Heart left ventricle (tissue), 16 donors: ENCODE data around the gene SLC17A7. TPM values are rescaled to one million over a fixed set of nuclear protein-coding genes. Genes with fewer than 3 reads are reported as not detected.
"Not testable (repeated sequence)": the region's sequence is repeated elsewhere in the genome, so short reads cannot be mapped to it uniquely, and the experiment has no call there.

Source experiments
- ATAC-seq, 4 donors: fragments of 200-7000 bp; cut with Tn5 transposase; one replicate each; pipeline ENCODE4 v1.9.1; 2020 to 2022; ENCODE audit warnings: moderate library complexity in 4 of 4, mild to moderate bottlenecking in 3 of 4, moderate number of reproducible peaks in 1 of 4
- DNase-seq, 5 donors: peaks; one replicate each; pipeline ENCODE4 v3.0.0-alpha.2; 2020
- H3K27ac ChIP-seq, 12 donors: fragments of 200-600 bp; sonication (generic) in 4 of 12; one replicate each; pipeline versions ENCODE4 v1.5.0 to v1.8.0; 2016 to 2022; ENCODE audit warnings: mild to moderate bottlenecking in 2 of 12
- H3K27me3 ChIP-seq, 9 donors: fragments of 200-600 bp; sonication (generic) in 2 of 9; one replicate each; pipeline versions ENCODE4 v1.5.1 to v1.8.0; 2016 to 2022; ENCODE audit warnings: mild to moderate bottlenecking in 3 of 9
- H3K36me3 ChIP-seq, 9 donors: fragments of 200-600 bp; sonication (generic) in 2 of 9; one replicate each; pipeline versions ENCODE4 v1.5.0 to v1.8.0; 2018 to 2022; ENCODE audit warnings: mild to moderate bottlenecking in 2 of 9
- H3K4me1 ChIP-seq, 12 donors: fragments of 200-600 bp; sonication (generic) in 4 of 12; one replicate each; pipeline versions ENCODE4 v1.5.0 to v1.8.0; 2016 to 2022; ENCODE audit warnings: mild to moderate bottlenecking in 3 of 12
- H3K4me3 ChIP-seq, 12 donors: fragments of 200-600 bp; sonication (generic) in 4 of 12; one replicate each; pipeline versions ENCODE4 v1.5.0 to v1.8.0; 2017 to 2022; ENCODE audit warnings: mild to moderate bottlenecking in 9 of 12, moderate library complexity in 4 of 12
- H3K9me3 ChIP-seq, 12 donors: fragments of 200-600 bp; sonication (generic) in 4 of 12; one replicate each; pipeline versions ENCODE4 v1.5.0 to v1.8.0; 2016 to 2022; ENCODE audit warnings: mild to moderate bottlenecking in 1 of 12
- CTCF ChIP-seq, 12 donors: fragments of 200-600 bp; sonication (generic) in 4 of 12; IDR thresholded peaks; one replicate each; pipeline versions ENCODE4 v1.5.0 to v1.8.0; 2018 to 2022; ENCODE audit warnings: antibody characterized with exemption in 12 of 12, mild to moderate bottlenecking in 5 of 12
- POLR2A ChIP-seq, 2 donors: fragments of 450-650 bp; IDR thresholded peaks; one replicate each; pipeline ENCODE4 v1.6.1; 2017; ENCODE audit warnings: antibody characterized with exemption in 2 of 2, mild to moderate bottlenecking in 2 of 2, moderate library complexity in 2 of 2
- WGBS, 4 donors: extraction: QIAGEN DNeasy Blood & Tissue Kit in 2 of 4; methylation state at CpG; one replicate each; pipeline versions ENCODE4 v1.1.5 to v1.1.7; 2013 to 2018; 5-methylcytosine and 5-hydroxymethylcytosine counted together
- intact Hi-C, 10 donors: fragments of 100-400 bp; cut with DNase I; formaldehyde crosslinking; loops; one replicate each; pipeline versions ENCODE4 v1.11.1 to v1.14.2; 2022
- polyA plus RNA-seq, 2 donors: library from polyadenylated mRNA; stranded (reverse); fragments of 200-250 nt; gene quantifications; one replicate each; pipeline ENCODE4 v1.2.3, GENCODE V29; 2013
- total RNA-seq, 9 donors: library from RNA; depleted of rRNA in 2 of 9; stranded (reverse); fragments of >200 nt in 2 of 9; fragmentation: NEBNext Ultra II Directional in 3 of 9; extraction: Animal tissue kit (Norgen Biotek cat#: 25700) in 3 of 9; gene quantifications; one replicate each; pipeline versions ENCODE4 v1.1.0 to v1.2.4, GENCODE V29; 2016 to 2023
- donor health status: ischemic (EF 13 %, LVEDD 7.1; RV severe dilation, severe dysfunction).
- donor health status: healthy with polysubstance abuse.
- donor health status: DM: no; HTN: yes; CAD: no.
- donor health status: DM: no; HTN: no; CAD: no.
- donor health status: ischemic (EF 25% LVEDD 6.9; RV normal size, moderate dysfunction).
- donor health status: ischemic (EF 25% LVEDD 5.7; RV mildly dilated, moderate dysfunction).
- donor health status: healthy.
- donor health status: DM: yes; HTN: yes; CAD: no.
- donor health status: ischemic (EF 35%, LVEDD 5.7; RV mildly dilated, moderate dysfunction).
- donor health status: nonischemic (EF 11% LVEDD 7.7; RV severe dilation, severe dysfunction).
- donor health status: DM: yes; HTN: yes; CAD: no.
- donor health status: PGD.
- donor health status: ischemic (EF 29% LVEDD 5.4; RV normal size, mild dysfunction).
- donor health status: nonischemic (EF 23%, LVEDD 6.1; RV moderate dilation, normal function).

SLC17A7 gene
- total and polyA plus RNA-seq, 11 donors: 0.46 to 1.6 (median 0.89) TPM

GRCh38 chr19:49465371-49465770 is 24.0 kb upstream of the SLC17A7 start:
- Histone ChIP-seq H3K9me3 (no peaks in the 10 kb centered on the region), H3K4me3 (no peak overlapping the region), H3K36me3 (peaks cover 0 to 48% (median 15%) of the 10 kb centered on the region in 9 donors), H3K27me3 (no peaks in the 10 kb centered on the region), H3K4me1 (peaks cover 0 to 23% (median 15%) of the 10 kb centered on the region in 12 donors), H3K27ac (no peak overlapping the region)
- ATAC-seq: no peak
- WGBS, 4 donors: 87 to 99% (median 95%) methylated on average over 3 of the region's 3 CpGs
- no peak for DNase-seq
- no peak for TF ChIP-seq POLR2A (IDR thresholded peaks at IDR 0.05)
- no peak for TF ChIP-seq CTCF (IDR thresholded peaks at IDR 0.05)
- intact Hi-C loops: no loop called here

- H3K27me3 ChIP-seq: no peaks in the 10 kb centered on the region
- DNase-seq: peak in 1 of 5 donors; percentile 25
- peaks cover 0 to 11% (median 8%) of the 10 kb centered on the region in 12 donors for H3K4me1 ChIP-seq
- no peak for TF ChIP-seq CTCF (IDR thresholded peaks at IDR 0.05)
- no peak for TF ChIP-seq POLR2A (IDR thresholded peaks at IDR 0.05)
- H3K27ac ChIP-seq: no peak overlapping the region
- intact Hi-C loops: no loop called here
- no peaks in the 10 kb centered on the region for H3K9me3 ChIP-seq
- peaks cover 0 to 59% (median 24%) of the 10 kb centered on the region in 9 donors for H3K36me3 ChIP-seq
- 93 to 95% (median 94%) methylated on average over 33 to 39 of the region's 39 CpGs for WGBS, 4 donors
- no peak for ATAC-seq
- H3K4me3 ChIP-seq: no peak overlapping the region
These were observed 22.8 kb upstream of the SLC17A7 start for GRCh38 chr19:49463960-49464740.

GRCh38 chr19:49462492-49462891 is 21.2 kb upstream of the SLC17A7 start:
- TF ChIP-seq POLR2A (IDR thresholded peaks at IDR 0.05) (no peak), CTCF (IDR thresholded peaks at IDR 0.05) (no peak)
- Histone ChIP-seq H3K27ac (no peak overlapping the region), H3K4me3 (no peak overlapping the region), H3K36me3 (peaks cover 0 to 59% (median 24%) of the 10 kb centered on the region in 9 donors), H3K27me3 (no peaks in the 10 kb centered on the region), H3K4me1 (peaks cover 0 to 4% (median 0%) of the 10 kb centered on the region in 12 donors), H3K9me3 (no peaks in the 10 kb centered on the region)
- intact Hi-C loops: no loop called here
- no peak for DNase-seq
- WGBS, 4 donors: 87 to 90% (median 88%) methylated on average over 12 of the region's 12 CpGs
- no peak for ATAC-seq

- no peak for DNase-seq
- intact Hi-C loops: no loop called here
- H3K27me3 ChIP-seq: no peaks in the 10 kb centered on the region
- H3K27ac ChIP-seq: no peak overlapping the region
- H3K4me3 ChIP-seq: no peak overlapping the region
- no peak for ATAC-seq
- H3K4me1 ChIP-seq: peaks cover 0 to 11% (median 0%) of the 10 kb centered on the region in 12 donors
- 97 to 98% (median 97%) methylated on average over 34 to 37 of the region's 37 CpGs for WGBS, 4 donors
- no peaks in the 10 kb centered on the region for H3K9me3 ChIP-seq
- no peak for TF ChIP-seq POLR2A (IDR thresholded peaks at IDR 0.05)
- no peak for TF ChIP-seq CTCF (IDR thresholded peaks at IDR 0.05)
- H3K36me3 ChIP-seq: peaks cover 0 to 52% (median 22%) of the 10 kb centered on the region in 9 donors
These were observed 20.3 kb upstream of the SLC17A7 start for GRCh38 chr19:49461656-49462055.

GRCh38 chr19:49461130-49461529 is 19.8 kb upstream of the SLC17A7 start:
- WGBS, 4 donors: 0% methylated on average over 1 of the region's 1 CpG; no CpG with 5 or more reads in 3 of the 4 donors
- intact Hi-C loops, H3K9me3 ChIP-seq, ATAC-seq, H3K27me3 ChIP-seq, DNase-seq, H3K4me3 ChIP-seq, H3K27ac ChIP-seq: not testable (repeated sequence)
- peaks cover 0 to 16% (median 2%) of the 10 kb centered on the region in 12 donors for H3K4me1 ChIP-seq
- H3K36me3 ChIP-seq: peaks cover 0 to 47% (median 21%) of the 10 kb centered on the region in 9 donors
